Stimulated activated naive B cell treated with anti-CD40 and anti-IgM and Interleukin-4, amounts not matched to agents 10 μg/mL and 1 μg/mL and 100 μg/mL, for 72 hours (primary cell): ENCODE measurements around the gene SMARCAD1.
"Not testable (repeated sequence)": the region's sequence is repeated elsewhere in the genome, so short reads cannot be mapped to it uniquely, and the experiment has no call there.

Experiments used
- ATAC-seq, 2 donors: fragments of 150-1000 bp; cut with Tn5 transposase; replicated peaks; 2 replicates each; pipeline ENCODE4 v1.10.0; 2021; ENCODE audit warnings: moderate library complexity in 1 of 2
- DNase-seq: peaks from one replicate; pipeline ENCODE4 v3.0.0; 2021
- H3K27ac Mint-ChIP-seq: one replicate; pipeline ENCODE4 v1.8.0; 2022; ENCODE audit warnings: mild to moderate bottlenecking, mixed read lengths
- H3K27me3 Mint-ChIP-seq, 2 donors: one replicate each; pipeline ENCODE4 v1.8.0; 2022; ENCODE audit warnings: mixed read lengths in 2 of 2
- H3K36me3 Mint-ChIP-seq, 2 donors: one replicate each; pipeline ENCODE4 v1.8.0; 2022; ENCODE audit warnings: mixed read lengths in 2 of 2, mild to moderate bottlenecking in 1 of 2
- H3K4me1 Mint-ChIP-seq, 2 donors: one replicate each; pipeline ENCODE4 v1.8.0; 2022; ENCODE audit warnings: mixed read lengths in 2 of 2, mild to moderate bottlenecking in 1 of 2
- H3K4me3 Mint-ChIP-seq, 2 donors: one replicate each; pipeline ENCODE4 v1.8.0; 2022; ENCODE audit warnings: mild to moderate bottlenecking in 2 of 2, mixed read lengths in 2 of 2, moderate library complexity in 1 of 2
- H3K9me3 Mint-ChIP-seq, 2 donors: one replicate each; pipeline ENCODE4 v1.8.0; 2022; ENCODE audit warnings: mixed read lengths in 2 of 2, mild to moderate bottlenecking in 1 of 2

Gene SMARCAD1

GRCh38 chr4:94293981-94294380 is 86.3 kb downstream of the SMARCAD1 start:
- H3K9me3 Mint-ChIP-seq, H3K27me3 Mint-ChIP-seq, H3K4me3 Mint-ChIP-seq, H3K4me1 Mint-ChIP-seq, H3K27ac Mint-ChIP-seq, ATAC-seq, DNase-seq: not testable (repeated sequence)
- peaks cover 18 to 27% of the 10 kb centered on the region in 2 donors for H3K36me3 Mint-ChIP-seq

- not testable (repeated sequence) for H3K27ac Mint-ChIP-seq, DNase-seq, ATAC-seq, H3K27me3 Mint-ChIP-seq, H3K4me1 Mint-ChIP-seq, H3K9me3 Mint-ChIP-seq, H3K4me3 Mint-ChIP-seq
- H3K36me3 Mint-ChIP-seq: peaks cover 11 to 22% of the 10 kb centered on the region in 2 donors
Observed at GRCh38 chr4:94295473-94295872, 87.8 kb downstream of the SMARCAD1 start.

- Mint-ChIP-seq H3K9me3 (no peaks in the 10 kb centered on the region), H3K4me3 (no peak overlapping the region), H3K27ac (no peak overlapping the region), H3K36me3 (peaks cover 0 to 3% of the 10 kb centered on the region in 2 donors), H3K4me1 (no peaks in the 10 kb centered on the region), H3K27me3 (no peaks in the 10 kb centered on the region)
- DNase-seq: no peak
- ATAC-seq: no peak
Observed at GRCh38 chr4:94298725-94299252, 91.1 kb downstream of the SMARCAD1 start.

- Mint-ChIP-seq H3K4me1 (no peaks in the 10 kb centered on the region), H3K4me3 (no peak overlapping the region), H3K27me3 (no peaks in the 10 kb centered on the region), H3K36me3 (no peaks in the 10 kb centered on the region), H3K27ac (no peak overlapping the region), H3K9me3 (no peaks in the 10 kb centered on the region)
- DNase-seq (no peak), ATAC-seq (no peak)
Observed at GRCh38 chr4:94302191-94302590, 94.5 kb downstream of the SMARCAD1 start.

- Mint-ChIP-seq H3K36me3 (no peaks in the 10 kb centered on the region), H3K4me1 (no peaks in the 10 kb centered on the region), H3K27me3 (no peaks in the 10 kb centered on the region), H3K9me3 (no peaks in the 10 kb centered on the region), H3K27ac (no peak overlapping the region), H3K4me3 (no peak overlapping the region)
- no peak for DNase-seq
- ATAC-seq: peak in 1 of 2 donors; percentile 41
Observed at GRCh38 chr4:94304365-94304971, 96.8 kb downstream of the SMARCAD1 start.

GRCh38 chr4:94305466-94306225 is 98.0 kb downstream of the SMARCAD1 start:
- DNase-seq (no peak), ATAC-seq (no peak)
- peaks cover 0 to 2% of the 10 kb centered on the region in 2 donors for H3K9me3 Mint-ChIP-seq
- H3K36me3 Mint-ChIP-seq: no peaks in the 10 kb centered on the region
- no peak overlapping the region for H3K27ac Mint-ChIP-seq
- no peaks in the 10 kb centered on the region for H3K27me3 Mint-ChIP-seq
- H3K4me3 Mint-ChIP-seq: no peak overlapping the region
- no peaks in the 10 kb centered on the region for H3K4me1 Mint-ChIP-seq

GRCh38 chr4:94306713-94307112 is 99.0 kb downstream of the SMARCAD1 start:
- DNase-seq (no peak), ATAC-seq (no peak)
- peaks cover 0 to 2% of the 10 kb centered on the region in 2 donors for H3K9me3 Mint-ChIP-seq
- H3K4me1 Mint-ChIP-seq: no peaks in the 10 kb centered on the region
- H3K27me3 Mint-ChIP-seq: no peaks in the 10 kb centered on the region
- no peak overlapping the region for H3K4me3 Mint-ChIP-seq
- no peak overlapping the region for H3K27ac Mint-ChIP-seq
- peaks cover 0 to 2% of the 10 kb centered on the region in 2 donors for H3K36me3 Mint-ChIP-seq

GRCh38 chr4:94307231-94307871 is 99.7 kb downstream of the SMARCAD1 start:
- Mint-ChIP-seq H3K36me3 (peaks cover 0 to 2% of the 10 kb centered on the region in 2 donors), H3K9me3 (peaks cover 0 to 2% of the 10 kb centered on the region in 2 donors), H3K27ac (no peak overlapping the region), H3K27me3 (no peaks in the 10 kb centered on the region), H3K4me1 (no peaks in the 10 kb centered on the region), H3K4me3 (no peak overlapping the region)
- no peak for DNase-seq
- ATAC-seq: no peak

- H3K4me1 Mint-ChIP-seq, H3K27ac Mint-ChIP-seq, ATAC-seq, H3K4me3 Mint-ChIP-seq, DNase-seq, H3K36me3 Mint-ChIP-seq: not testable (repeated sequence)
- peaks cover 10 to 19% of the 10 kb centered on the region in 2 donors for H3K9me3 Mint-ChIP-seq
- H3K27me3 Mint-ChIP-seq: peaks cover 4 to 16% of the 10 kb centered on the region in 2 donors
Observed at GRCh38 chr4:94319927-94320326, 112.3 kb downstream of the SMARCAD1 start.

GRCh38 chr4:94325835-94326234 is 118.2 kb downstream of the SMARCAD1 start:
- H3K4me1 Mint-ChIP-seq: no peaks in the 10 kb centered on the region
- peaks cover 5 to 8% of the 10 kb centered on the region in 2 donors for H3K36me3 Mint-ChIP-seq
- H3K27me3 Mint-ChIP-seq: peaks cover 4 to 22% of the 10 kb centered on the region in 2 donors
- ATAC-seq (no peak), DNase-seq (no peak)
- H3K9me3 Mint-ChIP-seq: peaks cover 20 to 22% of the 10 kb centered on the region in 2 donors
- H3K4me3 Mint-ChIP-seq: no peak overlapping the region
- no peak overlapping the region for H3K27ac Mint-ChIP-seq

GRCh38 chr4:94329933-94330332 is 122.3 kb downstream of the SMARCAD1 start:
- Mint-ChIP-seq H3K9me3 (peaks cover 10 to 12% of the 10 kb centered on the region in 2 donors), H3K4me1 (no peaks in the 10 kb centered on the region), H3K36me3 (peaks cover 3 to 5% of the 10 kb centered on the region in 2 donors), H3K27me3 (peaks cover 0 to 6% of the 10 kb centered on the region in 2 donors), H3K27ac (no peak overlapping the region), H3K4me3 (no peak overlapping the region)
- no peak for ATAC-seq
- no peak for DNase-seq

GRCh38 chr4:94332983-94333590 is 125.4 kb downstream of the SMARCAD1 start:
- Mint-ChIP-seq H3K27me3 (peaks cover 0 to 6% of the 10 kb centered on the region in 2 donors), H3K4me3 (no peak overlapping the region), H3K9me3 (no peaks in the 10 kb centered on the region), H3K36me3 (no peaks in the 10 kb centered on the region), H3K27ac (no peak overlapping the region), H3K4me1 (no peaks in the 10 kb centered on the region)
- no peak for ATAC-seq
- DNase-seq: no peak

- Mint-ChIP-seq H3K9me3 (no peaks in the 10 kb centered on the region), H3K27ac (no peak overlapping the region), H3K4me3 (no peak overlapping the region), H3K36me3 (no peaks in the 10 kb centered on the region), H3K27me3 (peaks cover 0 to 6% of the 10 kb centered on the region in 2 donors), H3K4me1 (peaks cover 0 to under 1% of the 10 kb centered on the region in 2 donors)
- DNase-seq: no peak
- ATAC-seq: no peak
Observed at GRCh38 chr4:94333866-94334265, 126.2 kb downstream of the SMARCAD1 start.

- DNase-seq (no peak), ATAC-seq (no peak)
- Mint-ChIP-seq H3K4me1 (peaks cover 0 to 7% of the 10 kb centered on the region in 2 donors), H3K36me3 (no peaks in the 10 kb centered on the region), H3K4me3 (no peak overlapping the region), H3K27ac (no peak overlapping the region), H3K27me3 (peaks cover 0 to 6% of the 10 kb centered on the region in 2 donors), H3K9me3 (no peaks in the 10 kb centered on the region)
Observed at GRCh38 chr4:94334476-94334875, 126.8 kb downstream of the SMARCAD1 start.
